ENCODE results near the gene KDM6A.
"Not testable (repeated sequence)": the region's sequence is repeated elsewhere in the genome, so short reads cannot be mapped to it uniquely, and the experiment has no call there.

The KDM6A gene

GRCh38 chrX:44950471-44951366 lies 77.7 kb downstream of the KDM6A start:
- not testable (repeated sequence) for H3K4me3 ChIP-seq (ENCODE audit: low read depth in 1 of 2, low read length in 2 of 2); H3K36me3 ChIP-seq (ENCODE audit: control insufficient read depth in 1 of 2, insufficient read depth in 2 of 2, low read length in 2 of 2); H3K27ac ChIP-seq (ENCODE audit: low read length); H3K9me3 ChIP-seq (ENCODE audit: control insufficient read depth in 1 of 2, low read length in 2 of 2); H3K27me3 ChIP-seq (ENCODE audit: low read depth, low read length)
- peaks cover 8 to 25% of the 10 kb centered on the region in 2 donors for H3K4me1 ChIP-seq (ENCODE audit: control insufficient read depth in 1 of 2, insufficient read depth in 2 of 2, low read length in 2 of 2)

- H3K27ac ChIP-seq (ENCODE audit: low read length), result no peak overlapping the region
- H3K9me3 ChIP-seq (ENCODE audit: control insufficient read depth in 1 of 2, low read length in 2 of 2), result no peaks in the 10 kb centered on the region
- H3K4me1 ChIP-seq (ENCODE audit: control insufficient read depth in 1 of 2, insufficient read depth in 2 of 2, low read length in 2 of 2), result peaks cover 8 to 25% of the 10 kb centered on the region in 2 donors
- H3K27me3 ChIP-seq (ENCODE audit: low read depth, low read length), result no peaks in the 10 kb centered on the region
- no peak overlapping the region for H3K4me3 ChIP-seq (ENCODE audit: low read depth in 1 of 2, low read length in 2 of 2)
- H3K36me3 ChIP-seq (ENCODE audit: control insufficient read depth in 1 of 2, insufficient read depth in 2 of 2, low read length in 2 of 2), result no peaks in the 10 kb centered on the region
These were observed 78.6 kb downstream of the KDM6A start for GRCh38 chrX:44951572-44952067.

GRCh38 chrX:44952329-44953027 lies 79.5 kb downstream of the KDM6A start:
- Histone ChIP-seq H3K27ac (ENCODE audit: low read length) (no peak overlapping the region), H3K4me3 (ENCODE audit: low read depth in 1 of 2, low read length in 2 of 2) (no peak overlapping the region), H3K27me3 (ENCODE audit: low read depth, low read length) (no peaks in the 10 kb centered on the region), H3K9me3 (ENCODE audit: control insufficient read depth in 1 of 2, low read length in 2 of 2) (no peaks in the 10 kb centered on the region), H3K4me1 (ENCODE audit: control insufficient read depth in 1 of 2, insufficient read depth in 2 of 2, low read length in 2 of 2) (peaks cover 8 to 25% of the 10 kb centered on the region in 2 donors), H3K36me3 (ENCODE audit: control insufficient read depth in 1 of 2, insufficient read depth in 2 of 2, low read length in 2 of 2) (no peaks in the 10 kb centered on the region)

- no peaks in the 10 kb centered on the region for H3K27me3 ChIP-seq (ENCODE audit: low read depth, low read length)
- H3K9me3 ChIP-seq (ENCODE audit: control insufficient read depth in 1 of 2, low read length in 2 of 2), result no peaks in the 10 kb centered on the region
- H3K4me3 ChIP-seq (ENCODE audit: low read depth in 1 of 2, low read length in 2 of 2), result no peak overlapping the region
- H3K4me1 ChIP-seq (ENCODE audit: control insufficient read depth in 1 of 2, insufficient read depth in 2 of 2, low read length in 2 of 2), result peaks cover 8 to 18% of the 10 kb centered on the region in 2 donors
- H3K36me3 ChIP-seq (ENCODE audit: control insufficient read depth in 1 of 2, insufficient read depth in 2 of 2, low read length in 2 of 2), result no peaks in the 10 kb centered on the region
- H3K27ac ChIP-seq (ENCODE audit: low read length), result no peak overlapping the region
These were observed 80.9 kb downstream of the KDM6A start for GRCh38 chrX:44953734-44954502.

GRCh38 chrX:44954562-44954961 lies 81.6 kb downstream of the KDM6A start:
- no peak overlapping the region for H3K4me3 ChIP-seq (ENCODE audit: low read depth in 1 of 2, low read length in 2 of 2)
- H3K36me3 ChIP-seq (ENCODE audit: control insufficient read depth in 1 of 2, insufficient read depth in 2 of 2, low read length in 2 of 2), result no peaks in the 10 kb centered on the region
- H3K27me3 ChIP-seq (ENCODE audit: low read depth, low read length), result no peaks in the 10 kb centered on the region
- H3K27ac ChIP-seq (ENCODE audit: low read length), result no peak overlapping the region
- H3K4me1 ChIP-seq (ENCODE audit: control insufficient read depth in 1 of 2, insufficient read depth in 2 of 2, low read length in 2 of 2), result peaks cover 8 to 19% of the 10 kb centered on the region in 2 donors
- no peaks in the 10 kb centered on the region for H3K9me3 ChIP-seq (ENCODE audit: control insufficient read depth in 1 of 2, low read length in 2 of 2)

- Histone ChIP-seq H3K9me3 (ENCODE audit: control insufficient read depth in 1 of 2, low read length in 2 of 2) (no peaks in the 10 kb centered on the region), H3K4me1 (ENCODE audit: control insufficient read depth in 1 of 2, insufficient read depth in 2 of 2, low read length in 2 of 2) (peaks cover 8 to 20% of the 10 kb centered on the region in 2 donors), H3K4me3 (ENCODE audit: low read depth in 1 of 2, low read length in 2 of 2) (no peak overlapping the region), H3K27ac (ENCODE audit: low read length) (no peak overlapping the region), H3K36me3 (ENCODE audit: control insufficient read depth in 1 of 2, insufficient read depth in 2 of 2, low read length in 2 of 2) (no peaks in the 10 kb centered on the region), H3K27me3 (ENCODE audit: low read depth, low read length) (no peaks in the 10 kb centered on the region)
These were observed 84.9 kb downstream of the KDM6A start for GRCh38 chrX:44957848-44958247.

- H3K36me3 ChIP-seq (ENCODE audit: control insufficient read depth in 1 of 2, insufficient read depth in 2 of 2, low read length in 2 of 2), result no peaks in the 10 kb centered on the region
- no peak overlapping the region for H3K4me3 ChIP-seq (ENCODE audit: low read depth in 1 of 2, low read length in 2 of 2)
- no peak overlapping the region for H3K27ac ChIP-seq (ENCODE audit: low read length)
- H3K4me1 ChIP-seq (ENCODE audit: control insufficient read depth in 1 of 2, insufficient read depth in 2 of 2, low read length in 2 of 2), result peaks cover 8 to 20% of the 10 kb centered on the region in 2 donors
- no peaks in the 10 kb centered on the region for H3K27me3 ChIP-seq (ENCODE audit: low read depth, low read length)
- no peaks in the 10 kb centered on the region for H3K9me3 ChIP-seq (ENCODE audit: control insufficient read depth in 1 of 2, low read length in 2 of 2)
These were observed 85.5 kb downstream of the KDM6A start for GRCh38 chrX:44958480-44958879.

GRCh38 chrX:44961817-44962607 lies 89.0 kb downstream of the KDM6A start:
- Histone ChIP-seq H3K4me1 (ENCODE audit: control insufficient read depth in 1 of 2, insufficient read depth in 2 of 2, low read length in 2 of 2) (peaks cover 0 to 10% of the 10 kb centered on the region in 2 donors), H3K27ac (ENCODE audit: low read length) (no peak overlapping the region), H3K27me3 (ENCODE audit: low read depth, low read length) (no peaks in the 10 kb centered on the region), H3K9me3 (ENCODE audit: control insufficient read depth in 1 of 2, low read length in 2 of 2) (no peaks in the 10 kb centered on the region), H3K4me3 (ENCODE audit: low read depth in 1 of 2, low read length in 2 of 2) (no peak overlapping the region), H3K36me3 (ENCODE audit: control insufficient read depth in 1 of 2, insufficient read depth in 2 of 2, low read length in 2 of 2) (no peaks in the 10 kb centered on the region)

GRCh38 chrX:44962944-44963343 lies 90.0 kb downstream of the KDM6A start:
- Histone ChIP-seq H3K27me3 (ENCODE audit: low read depth, low read length) (no peaks in the 10 kb centered on the region), H3K4me1 (ENCODE audit: control insufficient read depth in 1 of 2, insufficient read depth in 2 of 2, low read length in 2 of 2) (peaks cover 0 to 10% of the 10 kb centered on the region in 2 donors), H3K36me3 (ENCODE audit: control insufficient read depth in 1 of 2, insufficient read depth in 2 of 2, low read length in 2 of 2) (no peaks in the 10 kb centered on the region), H3K9me3 (ENCODE audit: control insufficient read depth in 1 of 2, low read length in 2 of 2) (no peaks in the 10 kb centered on the region), H3K4me3 (ENCODE audit: low read depth in 1 of 2, low read length in 2 of 2) (no peak overlapping the region), H3K27ac (ENCODE audit: low read length) (no peak overlapping the region)

GRCh38 chrX:44967221-44967620 lies 94.2 kb downstream of the KDM6A start:
- H3K4me1 ChIP-seq (ENCODE audit: control insufficient read depth in 1 of 2, insufficient read depth in 2 of 2, low read length in 2 of 2), result no peaks in the 10 kb centered on the region
- no peaks in the 10 kb centered on the region for H3K36me3 ChIP-seq (ENCODE audit: control insufficient read depth in 1 of 2, insufficient read depth in 2 of 2, low read length in 2 of 2)
- H3K9me3 ChIP-seq (ENCODE audit: control insufficient read depth in 1 of 2, low read length in 2 of 2), result no peaks in the 10 kb centered on the region
- no peaks in the 10 kb centered on the region for H3K27me3 ChIP-seq (ENCODE audit: low read depth, low read length)
- no peak overlapping the region for H3K27ac ChIP-seq (ENCODE audit: low read length)
- H3K4me3 ChIP-seq (ENCODE audit: low read depth in 1 of 2, low read length in 2 of 2), result no peak overlapping the region

Measured in muscle layer of duodenum (tissue), 2 donors.